Measurements from ENCODE around the gene MOCS2. TPM values are rescaled to one million over a fixed set of nuclear protein-coding genes. Genes with fewer than 3 reads are reported as not detected.

The MOCS2 gene
- total RNA-seq, 2 donors from 2014 or later: 27.8 to 31.6 TPM

GRCh38 chr5:53076014-53076583 lies 33.5 kb downstream of the MOCS2 start:
- DNase-seq: no peak
- TF ChIP-seq CTCF (IDR thresholded peaks at IDR 0.05): no peak
- no peaks in the 10 kb centered on the region for H3K4me1 ChIP-seq
- H3K9ac ChIP-seq (ENCODE audit: low read depth in 2 of 2, low read length in 2 of 2): no peak overlapping the region
- no peak overlapping the region for H3K27ac ChIP-seq
- no peaks in the 10 kb centered on the region for H3K9me3 ChIP-seq
- intact Hi-C loops (cut with DNase I): no loop called here
- H3K4me3 ChIP-seq: no peak overlapping the region
- no peaks in the 10 kb centered on the region for H3K36me3 ChIP-seq
- no peaks in the 10 kb centered on the region for H3K27me3 ChIP-seq

- no peak for DNase-seq
- no peak overlapping the region for H3K27ac ChIP-seq
- H3K36me3 ChIP-seq: no peaks in the 10 kb centered on the region
- TF ChIP-seq CTCF (IDR thresholded peaks at IDR 0.05): no peak
- H3K27me3 ChIP-seq: no peaks in the 10 kb centered on the region
- H3K4me3 ChIP-seq: no peak overlapping the region
- H3K9ac ChIP-seq (ENCODE audit: low read depth in 2 of 2, low read length in 2 of 2): no peak overlapping the region
- no peaks in the 10 kb centered on the region for H3K4me1 ChIP-seq
- H3K9me3 ChIP-seq: no peaks in the 10 kb centered on the region
- intact Hi-C loops (cut with DNase I): no loop called here
These were observed 36.2 kb downstream of the MOCS2 start for GRCh38 chr5:53073348-53073747.

- Histone ChIP-seq H3K36me3 (no peaks in the 10 kb centered on the region), H3K9ac (ENCODE audit: low read depth in 2 of 2, low read length in 2 of 2) (no peak overlapping the region), H3K4me3 (no peak overlapping the region), H3K27me3 (no peaks in the 10 kb centered on the region), H3K27ac (no peak overlapping the region), H3K4me1 (no peaks in the 10 kb centered on the region), H3K9me3 (no peaks in the 10 kb centered on the region)
- no peak for DNase-seq
- no peak for TF ChIP-seq CTCF (IDR thresholded peaks at IDR 0.05)
- intact Hi-C loops (cut with DNase I): no loop called here
These were observed 37.8 kb downstream of the MOCS2 start for GRCh38 chr5:53071738-53072137.

- intact Hi-C loops (cut with DNase I): no loop called here
- Histone ChIP-seq H3K27ac (no peak overlapping the region), H3K36me3 (no peaks in the 10 kb centered on the region), H3K4me1 (no peaks in the 10 kb centered on the region), H3K4me3 (no peak overlapping the region), H3K27me3 (no peaks in the 10 kb centered on the region), H3K9ac (ENCODE audit: low read depth in 2 of 2, low read length in 2 of 2) (no peak overlapping the region), H3K9me3 (no peaks in the 10 kb centered on the region)
- no peak for DNase-seq
- no peak for TF ChIP-seq CTCF (IDR thresholded peaks at IDR 0.05)
These were observed 38.3 kb downstream of the MOCS2 start for GRCh38 chr5:53071298-53071697.

GRCh38 chr5:53069626-53070025 lies 39.9 kb downstream of the MOCS2 start:
- Histone ChIP-seq H3K27me3 (no peaks in the 10 kb centered on the region), H3K4me1 (no peaks in the 10 kb centered on the region), H3K4me3 (no peak overlapping the region), H3K27ac (no peak overlapping the region), H3K9me3 (no peaks in the 10 kb centered on the region), H3K9ac (ENCODE audit: low read depth in 2 of 2, low read length in 2 of 2) (no peak overlapping the region), H3K36me3 (no peaks in the 10 kb centered on the region)
- TF ChIP-seq CTCF (IDR thresholded peaks at IDR 0.05): no peak
- intact Hi-C loops (cut with DNase I): no loop called here
- DNase-seq: no peak

Measured in colonic mucosa (tissue), 4 donors.